Activated T-helper 1 cell treated with Interleukin-2 at 50 U/mL for 16 hours (primary cell): ENCODE data around the gene SERPINI1.

Source experiments
- DNase-seq: peaks from one replicate; pipeline ENCODE4 v3.0.0-alpha.2; 2020; ENCODE audit warnings: low read depth

SERPINI1 gene

DNA sequence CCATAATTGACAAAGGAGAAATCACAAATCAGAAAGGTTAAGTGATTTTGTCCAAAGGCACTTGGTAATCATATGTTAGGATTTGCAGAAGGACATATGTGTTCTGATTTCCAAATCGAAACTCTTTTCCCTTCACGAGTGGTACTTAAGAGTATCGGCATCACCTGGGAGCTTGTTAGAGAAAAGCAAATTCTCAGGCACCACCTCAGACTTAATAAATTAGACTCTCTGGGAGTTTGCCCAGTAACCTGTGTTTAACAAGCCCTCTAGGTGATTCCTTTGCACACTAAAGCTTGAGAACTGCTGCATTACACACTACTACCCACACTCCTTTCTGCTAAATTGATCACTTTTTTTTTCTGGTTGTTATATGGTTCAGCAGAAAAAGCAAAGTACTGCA lies 116.2 kb downstream of the SERPINI1 start:
- DNase-seq: no peak

- DNase-seq: no peak
Measured at GRCh38 chr3:167852216-167852615, 116.7 kb downstream of the SERPINI1 start.

DNA sequence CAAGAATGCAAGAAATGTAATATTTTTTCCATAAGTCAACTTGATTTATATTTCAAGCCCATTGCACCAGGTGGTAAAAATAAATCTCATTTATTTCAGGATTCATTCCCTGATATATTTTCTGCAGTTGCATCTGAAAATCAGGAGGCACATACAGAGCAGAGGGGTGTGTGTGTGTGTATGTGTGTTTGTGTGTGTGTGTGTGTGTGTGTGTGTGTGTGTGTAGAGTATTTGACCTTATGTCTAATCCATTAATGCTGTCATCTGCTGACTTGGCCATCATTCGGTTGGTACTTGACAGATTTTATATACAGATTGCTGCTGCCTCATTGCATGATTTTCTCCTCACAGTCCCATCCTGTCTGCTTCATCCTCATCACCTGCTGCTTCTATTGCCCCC lies 118.5 kb downstream of the SERPINI1 start:
- DNase-seq: no peak

GRCh38 chr3:167854846-167855245 lies 119.3 kb downstream of the SERPINI1 start:
- no peak for DNase-seq

DNA sequence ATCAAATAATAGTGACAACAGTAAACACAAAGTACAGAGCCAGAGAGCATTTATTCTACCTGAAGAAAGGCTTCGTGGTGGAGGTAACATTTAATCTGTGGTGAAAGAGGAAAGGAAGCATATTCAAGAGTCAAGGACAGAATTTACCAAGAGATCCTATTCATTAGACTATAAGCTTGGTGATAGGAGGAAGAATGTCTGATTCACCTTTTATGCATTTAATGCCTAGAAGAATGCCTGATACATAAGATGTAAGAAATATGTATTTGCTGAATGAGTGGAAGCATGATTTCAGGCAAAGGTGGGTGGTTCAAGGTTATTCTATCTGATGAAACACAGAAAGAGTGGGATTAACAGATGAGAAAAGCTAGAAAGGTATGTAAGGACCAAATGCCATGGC lies 119.8 kb downstream of the SERPINI1 start:
- no peak for DNase-seq

DNA sequence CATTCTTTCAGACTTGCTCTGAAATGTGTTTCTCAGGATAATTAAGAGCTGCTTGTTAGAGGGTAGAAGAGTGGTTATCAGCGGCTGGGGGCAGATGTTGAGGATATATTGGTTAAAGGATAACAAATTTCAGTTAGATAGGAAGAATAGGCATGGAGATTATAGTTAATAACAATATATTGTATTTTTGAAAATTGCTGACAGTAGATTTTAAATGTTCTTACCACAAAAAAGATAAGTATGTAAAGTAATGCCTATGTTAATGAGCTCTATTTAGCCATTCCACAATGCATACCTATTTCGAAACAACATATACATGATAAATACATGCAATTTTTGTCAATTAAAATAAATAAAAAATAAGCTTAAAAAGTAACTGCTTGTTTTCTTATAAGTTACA lies 123.3 kb downstream of the SERPINI1 start:
- no peak for DNase-seq

DNA sequence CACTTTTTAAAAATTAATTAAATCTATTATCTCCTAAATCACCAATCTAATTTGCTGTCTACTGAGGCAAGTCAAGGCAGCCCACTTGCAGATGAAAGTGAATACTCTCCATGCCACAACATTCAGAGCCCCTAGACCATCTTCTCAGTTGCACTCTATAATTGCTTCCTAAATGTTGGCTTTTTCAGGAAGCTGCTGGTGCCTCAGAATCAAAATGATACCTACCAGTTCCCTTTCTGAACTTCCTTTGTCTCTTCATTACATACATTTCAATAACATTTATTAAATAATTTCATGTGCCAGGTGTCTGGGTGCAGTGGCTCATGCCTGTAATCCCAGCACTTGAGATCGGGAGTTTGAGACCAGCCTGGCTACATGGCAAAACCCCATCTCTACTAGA lies 124.1 kb downstream of the SERPINI1 start:
- no peak for DNase-seq

DNA sequence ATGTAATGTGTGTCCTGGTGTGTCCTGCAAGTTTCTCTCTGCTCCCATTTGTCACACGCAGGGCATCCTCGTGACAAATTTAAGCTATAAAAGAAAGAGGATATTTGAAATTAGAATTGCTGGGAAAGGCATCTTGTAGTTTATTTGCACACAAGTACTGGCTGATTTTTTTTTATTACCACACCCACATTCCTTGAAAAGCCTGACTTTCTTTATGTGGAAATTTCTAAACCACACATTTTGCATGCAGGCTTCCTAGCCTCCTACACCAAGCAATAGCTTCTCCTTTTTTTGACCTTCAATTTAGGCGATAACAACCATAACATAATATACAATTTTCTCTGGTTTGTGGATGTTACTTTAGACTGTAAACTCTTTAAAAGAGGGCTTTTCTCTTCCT lies 126.1 kb downstream of the SERPINI1 start:
- DNase-seq: no peak

GRCh38 chr3:167862104-167862730 lies 126.7 kb downstream of the SERPINI1 start:
- no peak for DNase-seq

DNA sequence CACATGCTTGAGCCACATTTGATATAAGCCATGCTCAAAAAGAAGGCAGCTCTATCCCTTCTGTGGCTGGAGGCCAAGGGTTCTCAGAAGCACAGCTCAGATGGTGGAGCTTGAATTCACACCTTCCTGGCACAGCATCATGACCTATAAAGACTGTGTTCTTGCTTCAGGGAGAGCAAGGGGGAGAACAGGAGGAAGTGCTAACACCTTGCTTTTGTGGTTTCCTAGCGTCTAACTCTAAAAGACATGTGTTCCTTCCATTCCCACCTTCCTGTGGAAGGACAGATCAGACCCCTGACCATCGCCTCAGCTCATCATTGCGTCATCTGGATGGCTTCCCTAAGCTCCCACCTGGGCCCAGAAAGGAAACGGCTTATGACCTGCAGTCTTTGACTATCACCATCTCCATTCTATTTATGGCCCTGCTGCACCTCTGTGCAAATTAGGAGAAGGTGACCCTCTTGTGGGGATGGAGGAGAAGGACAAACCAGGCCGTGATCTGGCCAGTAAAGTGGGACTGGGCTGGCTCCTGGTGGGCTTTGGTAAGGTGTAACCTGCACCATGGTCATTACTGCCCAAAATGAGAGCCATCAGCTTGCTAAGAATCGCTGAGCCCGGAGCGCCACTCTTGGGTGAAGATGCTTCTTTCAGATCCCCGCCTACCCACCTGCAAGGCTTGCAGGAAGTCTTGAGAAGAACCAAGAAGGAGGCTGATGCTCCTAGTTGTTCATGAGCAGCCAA lies 128.5 kb downstream of the SERPINI1 start:
- DNase-seq: no peak

DNA sequence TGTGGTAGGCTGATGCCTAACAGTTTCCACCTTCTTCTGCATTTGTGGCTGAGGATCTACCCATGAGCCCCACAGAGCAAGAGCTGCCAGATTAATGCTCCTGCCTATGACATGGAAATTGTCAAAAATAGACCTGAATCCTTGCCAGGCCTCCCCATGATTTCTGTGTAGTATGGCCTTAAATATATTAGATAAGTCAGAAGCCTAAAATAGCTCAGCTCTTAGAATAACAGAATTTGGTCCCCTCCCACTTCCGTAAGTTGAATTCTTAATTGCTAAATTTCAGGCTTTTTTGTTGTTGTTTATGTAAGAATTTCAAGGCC lies 129.0 kb downstream of the SERPINI1 start:
- no peak for DNase-seq

GRCh38 chr3:167866331-167866730 lies 130.8 kb downstream of the SERPINI1 start:
- no peak for DNase-seq

GRCh38 chr3:167867981-167868380 lies 132.5 kb downstream of the SERPINI1 start:
- no peak for DNase-seq

GRCh38 chr3:167870181-167870580 lies 134.7 kb downstream of the SERPINI1 start:
- DNase-seq: no peak

DNA sequence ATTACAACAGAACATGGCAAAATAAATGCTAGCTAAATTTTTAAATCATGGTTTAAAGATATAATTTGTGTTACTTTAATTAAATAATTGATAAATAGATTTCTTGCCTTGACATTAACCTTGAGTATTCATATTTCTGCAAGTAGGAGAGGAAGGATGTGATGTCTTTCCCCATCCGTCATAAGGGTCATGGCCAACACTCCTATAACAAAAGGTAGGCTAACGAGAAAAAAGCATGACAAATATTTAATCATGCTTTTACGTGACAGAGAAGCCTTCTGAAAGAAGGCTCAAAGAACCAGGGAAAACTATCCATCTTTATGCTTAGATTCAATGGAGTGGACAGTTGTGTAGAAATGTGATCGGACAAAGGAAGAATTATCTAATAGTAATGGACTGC lies 135.2 kb downstream of the SERPINI1 start:
- no peak for DNase-seq

GRCh38 chr3:167872032-167872431 lies 136.5 kb downstream of the SERPINI1 start:
- no peak for DNase-seq

DNA sequence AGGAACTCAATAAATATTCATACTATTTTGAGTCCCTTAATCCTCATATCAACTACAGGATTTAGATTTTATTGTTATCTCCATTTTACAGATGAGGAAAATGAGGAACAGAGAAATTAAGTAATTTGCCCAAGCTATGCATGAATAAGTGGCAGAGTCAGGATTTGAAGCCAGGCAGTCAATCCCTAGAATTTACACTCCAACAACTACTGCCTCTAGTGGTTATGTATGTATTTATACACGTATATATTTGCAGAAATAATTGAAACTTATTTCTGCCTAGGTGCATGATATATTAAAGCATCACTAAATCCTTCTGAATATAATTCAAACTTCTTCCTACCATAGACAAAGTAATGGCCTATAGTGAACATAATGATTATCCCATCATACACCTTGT lies 137.4 kb downstream of the SERPINI1 start:
- no peak for DNase-seq

DNA sequence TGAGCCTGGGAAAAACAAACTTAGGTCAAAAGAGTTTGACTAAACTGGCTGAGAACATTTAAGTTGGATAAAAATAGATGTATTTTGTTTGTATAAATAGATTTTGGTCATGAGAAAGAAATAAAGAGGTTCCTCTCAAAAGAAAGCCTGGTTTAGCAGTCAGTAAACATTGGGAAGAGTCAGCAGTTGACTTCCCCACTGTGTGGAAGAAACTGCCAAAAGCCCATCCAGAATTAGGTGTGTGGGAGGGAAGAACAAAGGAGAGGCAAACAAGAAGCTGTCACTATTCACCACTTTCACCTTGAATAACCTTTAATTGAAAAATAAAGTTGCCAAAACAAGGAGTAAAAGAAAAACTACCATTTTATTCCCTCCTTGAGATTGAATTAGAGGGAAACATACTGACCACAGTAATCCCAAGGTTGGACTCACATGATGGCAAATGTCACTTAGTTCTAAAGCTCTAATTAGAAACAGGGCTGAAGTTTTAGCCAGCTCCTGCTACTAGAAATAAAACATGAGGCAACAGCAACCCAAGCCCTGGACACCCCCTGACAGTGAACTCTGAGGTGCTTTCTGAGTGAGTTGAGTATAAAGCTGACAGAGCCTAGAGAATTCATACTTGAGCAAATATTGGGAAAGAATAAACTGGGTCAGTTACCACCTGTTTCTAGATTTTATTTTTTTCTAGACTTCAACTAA lies 139.3 kb downstream of the SERPINI1 start:
- no peak for DNase-seq
